NK-92 (cell line): ENCODE measurements around the gene NCAPH2.

Experiments
- DNase-seq: peaks from one replicate; lab custom pipeline; 2025; ENCODE audit not compliant: unreplicated experiment; lab: John Stamatoyannopoulos, UW

NCAPH2 gene

GRCh38 chr22:50507991-50508884 is at the start of gene NCAPH2:
NCAPH2 (plus strand) TSS chr22:50508224; CDS start chr22:50508338, 114 bp downstream.
- peak; percentile 94 for DNase-seq

- no peak for DNase-seq
Measured at GRCh38 chr22:50459016-50459415, 49.0 kb upstream of the NCAPH2 start.

GRCh38 chr22:50459496-50460140 is 48.4 kb upstream of the NCAPH2 start:
- no peak for DNase-seq

GRCh38 chr22:50460938-50461337 is 47.1 kb upstream of the NCAPH2 start:
- no peak for DNase-seq

GRCh38 chr22:50461536-50461935 is 46.5 kb upstream of the NCAPH2 start:
- DNase-seq = no peak

- DNase-seq = no peak
Measured at GRCh38 chr22:50461979-50462540, 46.0 kb upstream of the NCAPH2 start.

GRCh38 chr22:50463188-50463900 is 44.7 kb upstream of the NCAPH2 start:
- DNase-seq = no peak

- no peak for DNase-seq
Measured at GRCh38 chr22:50464451-50464850, 43.6 kb upstream of the NCAPH2 start.

- no peak for DNase-seq
Measured at GRCh38 chr22:50465066-50465930, 42.7 kb upstream of the NCAPH2 start.

GRCh38 chr22:50467341-50467740 is 40.7 kb upstream of the NCAPH2 start:
- no peak for DNase-seq

GRCh38 chr22:50467773-50468440 is 40.1 kb upstream of the NCAPH2 start:
- DNase-seq = no peak

GRCh38 chr22:50468626-50469025 is 39.4 kb upstream of the NCAPH2 start:
- DNase-seq = no peak

- DNase-seq = peak; percentile 76
Measured at GRCh38 chr22:50469377-50470305, 38.4 kb upstream of the NCAPH2 start.

GRCh38 chr22:50470491-50470890 is 37.5 kb upstream of the NCAPH2 start:
- DNase-seq = no peak

GRCh38 chr22:50471197-50471847 is 36.7 kb upstream of the NCAPH2 start:
- DNase-seq = no peak

GRCh38 chr22:50471962-50472361 is 36.1 kb upstream of the NCAPH2 start:
- no peak for DNase-seq

- DNase-seq = no peak
Measured at GRCh38 chr22:50473088-50473487, 34.9 kb upstream of the NCAPH2 start.
